SKM-1 (cell line): ENCODE results near the gene GDPD4.

Experiments
- DNase-seq: peaks from one replicate; lab custom pipeline; 2025; ENCODE audit not compliant: unreplicated experiment; lab: John Stamatoyannopoulos, UW

Gene GDPD4

DNA sequence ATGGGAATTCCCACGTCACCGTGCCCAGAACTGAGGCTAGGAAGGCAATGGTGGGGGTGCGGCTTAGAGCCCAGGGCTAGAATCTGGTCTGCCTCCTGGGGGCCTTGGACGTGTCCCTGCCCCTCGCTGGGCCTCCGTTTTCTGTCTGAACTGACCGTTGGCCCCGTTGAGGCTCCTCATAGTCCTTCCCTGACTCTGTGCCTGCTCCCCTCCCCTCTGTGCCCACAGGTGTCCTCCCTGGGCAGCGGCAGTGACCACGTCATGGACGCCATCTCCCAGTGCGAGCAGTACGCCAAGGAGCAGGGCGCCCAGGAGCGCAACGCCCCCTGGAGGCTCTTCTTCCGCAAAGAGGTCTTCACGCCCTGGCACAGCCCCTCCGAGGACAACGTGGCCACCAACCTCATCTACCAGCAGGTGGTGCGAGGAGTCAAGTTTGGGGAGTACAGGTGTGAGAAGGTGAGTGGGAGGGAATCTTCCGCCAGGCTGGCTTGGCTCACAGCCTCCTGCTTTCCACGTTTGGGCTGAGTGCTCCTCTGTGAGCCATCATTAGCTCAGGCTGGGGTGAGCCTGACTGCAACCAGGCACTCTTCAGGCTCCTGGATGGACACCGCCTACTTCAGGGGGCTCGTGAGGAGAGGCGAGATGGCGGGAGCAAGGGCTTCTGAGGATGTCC is 109.5 kb downstream of the GDPD4 start:
- no peak for DNase-seq

DNA sequence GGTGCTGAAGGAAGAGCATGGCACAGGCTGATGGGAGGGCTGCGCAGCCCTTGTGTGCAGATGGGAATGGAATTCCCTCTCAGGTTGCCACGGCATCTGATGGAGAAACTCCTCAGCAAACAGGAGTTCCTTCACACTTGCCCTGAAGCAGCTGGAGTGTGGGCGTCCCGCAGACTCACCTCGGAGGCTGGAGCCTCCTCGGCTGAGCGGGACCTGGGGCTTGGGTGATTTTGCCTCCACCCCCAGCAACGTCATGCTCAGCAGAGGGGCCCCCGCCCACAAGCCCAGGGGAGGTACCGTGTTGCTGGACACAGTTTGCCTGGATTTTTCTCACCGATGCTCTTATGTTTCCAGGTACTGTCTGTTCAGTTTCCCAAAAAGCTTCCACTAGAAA is 110.1 kb downstream of the GDPD4 start:
- no peak for DNase-seq

DNA sequence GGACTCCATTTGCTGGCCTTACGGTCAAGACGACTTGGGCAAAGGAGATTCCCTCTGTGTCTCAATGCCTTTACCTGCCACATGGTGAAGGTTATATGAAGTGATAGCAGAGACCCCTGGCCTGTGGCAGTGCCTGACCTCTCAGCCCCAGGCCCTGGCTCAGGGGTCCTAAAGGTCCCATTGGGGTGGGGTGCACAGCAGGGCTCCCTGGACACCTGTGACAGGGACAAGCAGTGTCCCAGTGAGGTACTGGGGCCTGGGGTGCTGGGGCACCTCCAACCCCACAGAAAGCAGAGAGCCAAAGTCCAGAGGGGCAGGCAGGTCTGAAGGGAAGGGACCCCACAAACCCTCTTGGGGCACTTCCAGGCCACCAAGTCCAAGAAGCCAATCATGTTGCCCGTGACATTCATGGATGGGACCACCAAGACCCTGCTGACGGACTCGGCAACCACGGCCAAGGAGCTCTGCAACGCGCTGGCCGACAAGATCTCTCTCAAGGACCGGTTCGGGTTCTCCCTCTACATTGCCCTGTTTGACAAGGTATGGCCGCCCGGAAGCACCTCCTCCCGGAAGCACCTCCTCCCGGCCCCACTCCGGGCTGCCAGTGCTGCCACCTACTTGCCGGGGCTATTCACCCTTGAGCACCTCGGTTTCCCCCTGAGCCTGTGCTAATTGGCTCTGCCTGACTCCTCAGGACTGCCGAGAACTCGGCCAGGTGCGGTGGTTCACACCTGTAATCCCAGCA is 111.0 kb downstream of the GDPD4 start:
- DNase-seq, result no peak

DNA sequence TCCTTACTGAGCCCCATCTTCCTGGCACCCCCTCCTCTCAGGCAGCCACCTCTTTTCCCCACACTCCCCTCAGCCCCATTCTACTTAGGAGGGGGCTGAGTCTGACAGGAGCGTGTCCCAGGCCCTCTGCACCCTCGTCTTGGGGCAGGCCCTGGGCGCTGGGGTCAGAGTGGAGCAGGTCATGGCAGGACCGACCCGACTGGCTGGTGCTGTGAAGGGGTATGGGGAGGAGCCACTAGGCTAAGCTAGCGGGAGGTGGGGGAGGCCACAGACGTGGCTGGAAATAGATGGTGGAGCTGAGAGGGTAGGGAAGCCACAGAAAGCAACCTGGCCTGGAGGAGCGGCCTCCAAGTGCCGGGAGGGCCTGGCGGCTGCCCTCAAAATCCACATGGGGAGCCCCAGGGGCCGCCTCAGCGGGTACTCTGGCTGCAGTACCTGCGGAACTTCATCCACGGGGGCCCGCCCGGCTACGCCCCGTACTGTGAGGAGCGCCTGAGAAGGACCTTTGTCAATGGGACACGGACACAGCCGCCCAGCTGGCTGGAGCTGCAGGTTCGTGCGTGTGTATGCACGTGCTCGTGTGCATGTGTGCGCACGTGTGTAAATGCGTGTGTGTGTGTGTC is 111.8 kb downstream of the GDPD4 start:
- DNase-seq, result no peak

DNA sequence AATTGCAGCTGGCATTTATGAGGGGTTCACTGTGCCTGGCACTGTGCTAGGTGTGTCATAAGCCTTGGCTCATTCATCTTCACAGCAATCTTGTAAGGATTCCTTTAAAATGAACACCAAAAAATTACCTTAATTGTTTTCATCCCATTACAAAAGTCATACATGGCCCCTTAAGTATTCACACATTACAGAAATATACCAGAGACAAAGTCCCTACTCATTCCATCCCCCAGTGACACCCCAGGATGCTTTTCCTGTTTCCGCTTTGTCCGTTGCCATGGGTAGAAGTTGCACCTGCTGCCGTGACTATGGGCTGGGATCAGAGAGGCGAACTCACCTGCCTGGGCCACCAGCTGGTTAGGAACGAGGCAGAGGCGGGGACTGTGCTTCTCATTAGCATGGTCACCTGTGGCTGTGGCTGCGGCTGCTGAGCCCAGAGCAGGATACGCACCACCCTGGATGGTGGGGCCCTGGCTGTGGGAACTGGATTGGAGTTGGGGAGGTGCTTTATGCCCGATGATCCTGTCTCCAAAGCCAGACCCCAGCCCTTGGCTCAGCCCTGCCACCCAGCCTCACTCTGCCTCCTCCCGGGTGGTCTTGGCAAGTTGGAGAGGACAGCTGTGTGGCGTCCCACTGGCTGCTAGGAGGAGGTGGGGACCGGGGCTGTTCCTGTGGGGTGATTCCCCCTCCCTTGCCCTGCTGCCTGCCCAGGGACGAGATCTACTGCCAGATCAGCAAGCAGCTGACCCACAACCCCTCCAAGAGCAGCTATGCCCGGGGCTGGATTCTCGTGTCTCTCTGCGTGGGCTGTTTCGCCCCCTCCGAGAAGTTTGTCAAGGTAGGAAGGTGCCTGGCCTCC is 112.6 kb downstream of the GDPD4 start:
- DNase-seq, result no peak

DNA sequence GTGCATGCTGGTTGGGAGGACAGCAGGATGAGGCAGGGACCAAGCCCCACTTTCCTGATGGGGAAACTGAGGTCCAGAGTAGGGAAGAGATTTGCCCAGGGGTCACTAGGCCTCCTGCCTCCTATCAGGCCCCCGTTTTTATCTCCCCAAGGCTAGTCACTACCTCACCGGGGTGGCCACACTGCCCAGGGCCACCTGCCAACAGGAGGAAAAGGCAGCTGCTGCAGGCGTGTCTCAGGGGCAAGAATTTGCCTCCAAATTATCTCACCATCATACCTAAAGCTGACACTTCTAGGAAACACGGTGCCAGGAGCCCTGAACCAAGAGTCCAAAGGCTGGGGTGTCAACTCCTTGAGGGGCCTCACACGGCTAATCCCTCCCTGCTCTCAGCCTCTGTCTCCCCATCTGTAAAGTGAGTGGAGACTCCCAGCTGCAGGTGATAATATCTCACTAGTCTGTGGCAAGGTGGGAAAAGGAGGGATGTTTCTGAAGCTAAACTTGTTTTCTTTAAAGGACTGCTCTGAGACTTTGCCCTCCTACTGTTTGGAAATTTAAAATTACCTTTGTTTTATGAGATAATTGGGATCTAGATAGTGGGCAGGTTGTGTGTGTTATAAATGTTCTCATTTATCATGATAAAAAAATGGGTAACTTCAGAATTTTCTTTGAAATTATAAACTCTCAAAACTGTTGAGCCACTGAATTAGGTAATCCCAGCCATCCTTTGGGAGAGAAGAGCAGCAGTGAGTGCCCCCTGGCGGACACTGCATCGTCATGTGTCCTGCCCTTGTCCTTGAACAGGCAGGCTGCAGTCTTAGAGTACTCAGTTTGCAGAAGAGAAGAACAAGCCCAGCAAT is 113.5 kb downstream of the GDPD4 start:
- peak; percentile 56 for DNase-seq

DNA sequence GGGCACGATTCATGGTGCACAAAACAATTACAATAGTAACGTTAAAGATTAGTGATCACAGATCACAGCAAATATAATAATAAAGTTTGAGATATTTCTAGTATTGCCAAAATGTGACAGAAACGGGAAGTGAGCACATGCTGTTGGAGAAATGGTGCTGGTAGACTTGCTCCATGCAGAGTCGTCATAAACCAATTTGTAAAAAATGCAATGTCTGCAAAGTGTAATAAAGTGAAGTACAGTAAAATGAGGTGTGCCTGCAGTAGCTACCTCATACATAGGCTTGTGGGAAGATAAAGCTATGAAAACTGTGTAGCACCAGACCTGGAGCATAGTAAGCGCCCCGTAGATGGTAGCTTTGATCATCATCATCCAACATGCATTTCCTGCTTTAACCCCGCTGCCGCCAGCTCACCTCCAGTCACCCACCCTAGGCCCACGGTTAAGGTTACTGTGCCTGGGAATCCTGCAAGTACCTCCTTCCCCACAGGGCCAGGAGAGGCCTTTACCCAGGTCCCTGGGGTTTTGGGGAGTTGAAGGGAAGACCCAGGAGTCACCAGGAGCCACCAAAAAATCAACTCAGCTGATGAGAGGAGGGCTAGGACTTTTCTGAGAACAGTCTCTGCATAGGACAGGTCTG is 114.3 kb downstream of the GDPD4 start:
- no peak for DNase-seq

DNA sequence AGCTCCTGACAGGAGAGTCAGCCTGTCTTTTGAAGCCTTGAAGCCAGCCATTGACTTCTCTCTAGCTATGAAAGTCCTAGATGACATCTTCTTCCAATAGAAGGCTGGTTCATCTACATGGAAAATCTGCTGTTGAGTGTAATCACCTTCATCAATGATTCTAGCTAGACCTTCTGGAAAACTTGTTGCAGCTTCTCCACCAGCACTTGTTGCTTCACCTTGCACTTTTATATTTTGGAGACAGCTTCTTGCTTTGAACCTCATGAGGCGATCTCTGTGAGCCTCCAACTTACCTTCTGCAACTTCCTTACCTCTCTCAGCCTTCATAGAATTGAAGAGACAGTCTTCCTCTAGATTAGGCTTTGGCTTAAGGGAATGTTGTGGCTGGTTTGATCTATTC is 115.2 kb downstream of the GDPD4 start:
- DNase-seq, result no peak

DNA sequence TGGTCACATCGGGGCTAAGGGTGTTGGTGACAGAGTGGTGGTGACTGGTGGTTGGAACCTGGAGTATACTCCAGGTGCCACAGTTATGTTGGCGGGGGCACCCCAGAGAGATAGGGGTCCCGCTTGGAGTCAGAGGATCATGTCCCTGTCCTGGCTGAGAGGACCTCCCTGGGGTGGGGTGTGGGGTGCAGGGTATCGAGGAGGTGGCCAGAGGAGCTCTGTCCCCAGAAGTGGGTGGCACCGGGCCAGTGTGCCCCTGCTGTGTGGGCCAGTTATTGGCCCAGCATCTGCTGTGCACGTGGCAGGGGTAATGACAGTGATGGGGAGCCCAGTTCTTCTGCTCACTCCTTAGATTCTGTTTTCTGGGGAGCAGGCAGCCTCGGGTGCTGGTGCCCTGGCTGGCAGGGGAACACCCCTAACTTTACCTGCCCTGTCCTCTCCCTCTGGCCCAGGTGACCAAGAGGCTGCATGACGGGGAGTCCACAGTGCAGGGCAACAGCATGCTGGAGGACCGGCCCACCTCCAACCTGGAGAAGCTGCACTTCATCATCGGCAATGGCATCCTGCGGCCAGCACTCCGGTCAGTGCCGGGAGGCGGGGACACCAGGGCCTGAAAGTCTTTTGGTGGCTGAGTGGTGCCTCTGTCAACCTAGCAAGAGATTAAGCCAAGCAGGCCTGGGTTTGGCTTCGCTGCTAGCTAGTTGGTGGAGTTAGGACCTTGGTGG is 117.2 kb downstream of the GDPD4 start:
- DNase-seq, result no peak

DNA sequence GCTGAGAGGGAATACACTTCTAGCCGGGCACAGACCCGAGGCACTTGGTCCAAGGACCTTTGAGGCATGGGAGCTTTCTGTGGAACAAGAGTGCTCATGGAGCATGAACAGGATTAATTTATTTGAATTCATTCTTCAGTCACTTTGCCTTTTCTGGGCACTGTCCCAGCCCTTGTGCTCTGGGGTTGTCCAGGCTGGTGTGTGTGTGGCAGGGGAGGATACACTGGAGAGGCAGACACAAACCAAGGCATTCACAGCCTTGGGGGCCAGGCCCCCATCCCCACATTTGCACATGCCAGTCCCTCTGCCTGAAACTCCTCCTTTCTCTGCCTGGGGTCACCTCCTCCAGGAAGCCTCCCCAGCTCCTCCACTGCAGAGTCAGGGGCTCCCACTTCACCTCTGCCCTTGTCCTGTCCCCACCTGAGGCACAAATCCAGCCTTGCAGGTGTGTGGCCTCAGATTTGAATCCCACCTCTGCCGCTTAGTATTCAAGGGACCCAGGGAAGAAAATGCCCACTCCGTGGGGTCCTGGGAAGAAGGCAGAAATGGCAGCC is 118.0 kb downstream of the GDPD4 start:
- DNase-seq, result no peak

DNA sequence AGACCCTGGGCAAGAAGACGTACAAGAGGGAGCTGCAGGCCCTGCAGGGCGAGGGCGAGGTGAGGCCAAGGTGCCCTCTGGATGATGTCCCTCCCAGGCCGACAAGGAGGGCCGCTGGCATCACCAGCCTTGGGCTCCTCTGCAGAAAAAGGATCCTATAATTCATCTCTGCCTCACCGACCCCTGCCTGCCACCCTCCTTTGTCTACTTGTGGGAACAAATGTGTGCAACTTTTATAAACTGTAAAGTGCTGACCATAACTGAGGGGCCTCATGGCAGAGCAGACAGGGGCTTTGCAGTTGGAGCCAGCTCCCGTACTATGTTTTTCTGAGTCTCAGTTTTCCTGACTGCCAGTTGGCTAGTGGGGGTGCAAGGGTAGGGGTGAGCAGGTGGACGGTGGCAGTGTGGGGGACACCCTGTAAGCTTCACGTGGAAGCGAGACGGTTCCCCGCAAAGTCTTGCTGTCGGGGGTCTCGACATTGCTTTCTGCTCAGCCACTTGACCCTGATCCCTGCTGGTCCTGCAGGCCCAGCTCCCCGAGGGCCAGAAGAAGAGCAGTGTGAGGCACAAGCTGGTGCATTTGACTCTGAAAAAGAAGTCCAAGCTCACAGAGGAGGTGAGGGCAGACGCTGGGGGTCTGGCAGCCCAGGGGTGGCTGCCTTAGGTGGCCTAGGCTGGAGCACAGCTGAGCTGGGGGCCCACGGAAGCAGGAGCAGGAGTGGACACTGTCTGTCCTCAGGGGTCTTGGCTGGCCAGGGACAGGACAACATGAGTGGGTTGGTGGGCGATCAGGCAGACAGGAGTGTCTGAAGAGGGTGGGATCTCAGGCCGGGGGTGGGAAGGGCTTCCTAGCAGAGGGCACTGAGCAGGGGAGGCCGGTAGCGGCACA is 118.7 kb downstream of the GDPD4 start:
- DNase-seq, result no peak

DNA sequence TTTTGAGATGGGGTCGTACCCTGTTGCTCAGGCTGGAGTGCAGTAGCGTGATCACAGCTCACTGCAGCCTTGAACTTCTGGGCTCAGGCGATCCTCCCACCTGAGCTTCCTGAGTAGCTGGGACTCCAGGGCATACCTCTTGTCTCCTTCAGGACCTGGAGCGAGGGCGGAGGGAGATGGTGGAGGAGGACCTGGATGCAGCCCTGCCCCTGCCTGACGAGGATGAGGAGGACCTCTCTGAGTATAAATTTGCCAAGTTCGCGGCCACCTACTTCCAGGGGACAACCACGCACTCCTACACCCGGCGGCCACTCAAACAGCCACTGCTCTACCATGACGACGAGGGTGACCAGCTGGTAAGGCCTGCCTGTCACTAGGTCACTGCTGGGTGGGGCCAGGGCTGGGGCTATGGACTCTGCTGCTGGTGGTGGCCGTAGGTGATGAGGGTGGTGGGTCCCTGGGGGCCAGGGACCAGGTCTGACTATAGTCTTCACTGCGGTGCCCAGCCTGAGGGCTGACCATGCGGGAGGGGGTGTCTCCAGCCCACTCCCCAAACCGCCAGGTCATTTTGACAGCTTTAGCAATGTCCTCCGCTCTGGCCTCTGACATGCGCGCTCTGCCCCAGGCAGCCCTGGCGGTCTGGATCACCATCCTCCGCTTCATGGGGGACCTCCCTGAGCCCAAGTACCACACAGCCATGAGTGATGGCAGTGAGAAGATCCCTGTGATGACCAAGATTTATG is 119.5 kb downstream of the GDPD4 start:
- DNase-seq, result no peak

DNA sequence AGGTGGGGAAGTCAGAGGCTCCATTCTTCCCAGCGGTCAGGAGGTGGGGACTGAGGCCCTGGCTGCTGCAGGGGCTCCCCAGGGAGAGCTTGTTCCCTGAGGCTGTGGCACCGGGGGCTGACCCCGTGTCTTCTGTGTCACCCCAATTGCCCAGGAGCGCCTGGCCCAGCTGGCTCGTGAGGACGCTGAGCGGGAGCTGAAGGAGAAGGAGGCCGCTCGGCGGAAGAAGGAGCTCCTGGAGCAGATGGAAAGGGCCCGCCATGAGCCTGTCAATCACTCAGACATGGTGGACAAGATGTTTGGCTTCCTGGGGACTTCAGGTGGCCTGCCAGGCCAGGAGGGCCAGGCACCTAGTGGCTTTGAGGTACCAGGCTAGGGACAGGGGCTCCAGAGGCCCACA is 120.3 kb downstream of the GDPD4 start:
- DNase-seq, result no peak

DNA sequence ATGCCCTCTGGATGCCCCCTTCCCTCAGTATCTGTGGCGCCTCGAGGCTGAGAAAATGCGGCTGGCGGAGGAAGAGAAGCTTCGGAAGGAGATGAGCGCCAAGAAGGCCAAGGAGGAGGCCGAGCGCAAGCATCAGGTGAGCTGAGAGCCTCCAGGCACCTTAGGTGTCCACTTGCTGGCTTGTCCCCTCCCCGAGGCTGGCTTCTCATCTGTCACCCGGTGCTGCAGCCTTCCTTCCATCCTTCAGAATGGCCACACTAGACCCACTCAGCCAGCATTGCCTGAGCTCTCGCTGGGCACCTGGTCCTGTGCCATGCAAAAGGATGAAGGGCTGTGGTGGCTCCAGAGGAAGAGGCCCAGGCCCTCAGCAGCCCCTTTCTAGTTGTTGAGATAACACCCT is 121.1 kb downstream of the GDPD4 start:
- no peak for DNase-seq

DNA sequence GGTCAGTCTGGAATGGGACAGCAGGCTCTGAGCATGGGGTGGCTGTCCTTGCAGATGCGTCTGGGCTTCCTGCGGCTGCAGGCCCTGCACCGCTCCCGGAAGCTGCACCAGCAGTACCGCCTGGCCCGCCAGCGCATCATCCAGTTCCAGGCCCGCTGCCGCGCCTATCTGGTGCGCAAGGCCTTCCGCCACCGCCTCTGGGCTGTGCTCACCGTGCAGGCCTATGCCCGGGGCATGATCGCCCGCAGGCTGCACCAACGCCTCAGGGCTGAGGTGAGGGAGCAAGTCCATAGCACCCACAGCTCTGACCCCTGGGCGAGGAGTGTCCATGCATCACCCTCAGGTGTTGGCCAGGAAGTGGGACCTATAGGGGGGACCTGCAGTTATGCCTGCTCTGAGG is 121.8 kb downstream of the GDPD4 start:
- DNase-seq, result no peak

DNA sequence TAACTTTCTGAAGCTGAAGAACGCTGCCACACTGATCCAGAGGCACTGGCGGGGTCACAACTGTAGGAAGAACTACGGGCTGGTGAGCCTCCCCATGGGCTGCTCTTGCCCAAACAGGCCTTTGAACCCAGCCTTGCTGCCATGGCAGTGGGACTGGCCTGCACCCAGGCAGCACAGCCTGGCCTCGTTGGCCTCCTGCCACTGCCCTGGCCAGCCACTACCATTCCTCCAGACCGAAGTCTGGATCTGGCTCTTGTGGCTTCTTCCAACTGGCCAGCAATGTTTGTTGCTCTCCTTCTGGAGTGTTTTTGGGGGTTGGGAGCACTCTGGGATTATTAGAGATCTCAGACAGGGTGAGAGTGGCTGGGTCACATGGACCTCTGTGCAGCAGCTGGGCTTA is 122.4 kb downstream of the GDPD4 start:
- DNase-seq, result no peak

DNA sequence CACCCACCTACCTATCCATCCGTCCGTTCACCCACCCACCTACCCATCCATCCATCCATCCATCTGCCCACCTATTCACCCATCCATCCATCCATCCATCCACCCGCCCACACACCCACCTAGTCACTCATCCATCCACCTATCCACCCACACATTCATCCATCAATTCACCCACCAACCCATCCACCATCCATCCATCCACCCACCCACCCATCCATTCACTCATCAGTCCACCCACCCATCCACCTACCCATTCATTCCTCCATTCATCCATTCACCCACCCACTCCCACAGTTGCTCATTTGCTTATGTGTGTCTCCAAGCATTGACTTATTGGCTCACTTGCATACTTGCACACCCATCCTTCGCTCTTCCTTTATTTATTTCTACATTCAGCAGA is 123.3 kb downstream of the GDPD4 start:
- DNase-seq, result no peak
